H1 (cell line): Measurements from ENCODE around the gene TTC33. TPM values are rescaled to one million over a fixed set of nuclear protein-coding genes. Genes with fewer than 3 reads are reported as not detected.

Experiments used
- CTCF ChIA-PET: fragments of 300-600 bp; sonication (Branson Sonifier 250); formaldehyde crosslinking; loops from one replicate; lab custom pipeline; 2021; ENCODE audit not compliant: partially characterized antibody; lab: Charles Lee
- POLR2A ChIA-PET: fragments of 300-600 bp; sonication (Branson Sonifier 250); formaldehyde crosslinking; loops from one replicate; lab custom pipeline; 2021; ENCODE audit warnings: inconsistent platforms; ENCODE audit not compliant: partially characterized antibody; lab: Charles Lee
- DNase-seq, 2 experiments: peaks; one replicate each; pipeline versions ENCODE4 v3.0.0 to v3.0.0-alpha.2; 2010 to 2022; ENCODE audit warnings: low spot score in 2 of 2, low read depth in 1 of 2, mixed read lengths in 1 of 2
- FAIRE-seq: peaks from 2 replicates; lab custom pipeline; 2011; peaks lifted over from hg19 to GRCh38; lab: Jason Lieb, UNC
- H2AFZ ChIP-seq: 2 replicates; pipeline ENCODE4 v1.8.1; 2012; ENCODE audit warnings: low read length, inconsistent platforms
- H2AK5ac ChIP-seq: 2 replicates; pipeline ENCODE4 v1.6.1; 2013; ENCODE audit warnings: low read depth, low read length
- H2BK120ac ChIP-seq: replicated peaks from 2 replicates; pipeline ENCODE3; 2013; ENCODE audit warnings: low read depth, low read length, inconsistent platforms
- H2BK12ac ChIP-seq: 2 replicates; pipeline ENCODE4 v1.6.1; 2013; ENCODE audit warnings: low read depth, low read length
- H2BK15ac ChIP-seq: 2 replicates; pipeline ENCODE4 v1.6.1; 2013; ENCODE audit warnings: low read length
- H2BK20ac ChIP-seq: 2 replicates; pipeline ENCODE4 v1.6.1; 2013; ENCODE audit warnings: low read length
- H2BK5ac ChIP-seq: 2 replicates; pipeline ENCODE4 v1.6.1; 2013; ENCODE audit warnings: low read depth, low read length
- H3K14ac ChIP-seq: 2 replicates; pipeline ENCODE4 v1.6.1; 2013; ENCODE audit warnings: inconsistent platforms; ENCODE audit not compliant: insufficient read length
- H3K18ac ChIP-seq: 2 replicates; pipeline ENCODE4 v1.6.1; 2013; ENCODE audit warnings: low read length; ENCODE audit errors: extremely low read depth
- H3K23ac ChIP-seq: 2 replicates; pipeline ENCODE4 v1.6.1; 2013; ENCODE audit warnings: inconsistent platforms; ENCODE audit not compliant: insufficient read length
- H3K23me2 ChIP-seq: 2 replicates; pipeline ENCODE4 v1.6.1; 2013; ENCODE audit warnings: low read depth, low read length
- H3K27ac ChIP-seq: 2 replicates; pipeline ENCODE4 v1.6.1; 2011; ENCODE audit warnings: low read depth, low read length, inconsistent platforms
- H3K27me3 ChIP-seq, 4 experiments: replicated peaks in 1 of 4; 1 replicate in 1 of 4; 2 replicates in 3 of 4; pipeline versions ENCODE4 v1.6.1 to v1.8.1; 2011 to 2013; ENCODE audit warnings: low read length in 3 of 4, mild to moderate bottlenecking in 3 of 4, inconsistent platforms in 2 of 4, mixed read lengths in 2 of 4, moderate library complexity in 1 of 4; ENCODE audit not compliant: control insufficient read depth in 3 of 4, insufficient read depth in 3 of 4; ENCODE audit errors: extremely low read depth in 1 of 4
- H3K36me3 ChIP-seq, 4 experiments: 2 replicates each; pipeline versions ENCODE4 v1.6.1 to v1.8.1; 2011 to 2013; ENCODE audit warnings: mild to moderate bottlenecking in 4 of 4, low read length in 3 of 4, moderate library complexity in 2 of 4, control low read depth in 1 of 4, inconsistent platforms in 1 of 4; ENCODE audit not compliant: insufficient read depth in 4 of 4, control insufficient read depth in 2 of 4
- H3K4ac ChIP-seq: replicated peaks from 2 replicates; pipeline ENCODE3; 2013; ENCODE audit warnings: low read length, low read depth, mixed read lengths, inconsistent platforms; ENCODE audit not compliant: insufficient read length
- H3K4me1 ChIP-seq, 4 experiments: replicated peaks in 1 of 4; 1 replicate in 1 of 4; 2 replicates in 3 of 4; pipeline versions ENCODE4 v1.6.1 to v1.8.1; 2011 to 2013; ENCODE audit warnings: low read length in 3 of 4, inconsistent platforms in 2 of 4, mixed read lengths in 1 of 4; ENCODE audit not compliant: insufficient read depth in 4 of 4, control insufficient read depth in 3 of 4
- H3K4me2 ChIP-seq, 2 experiments: 2 replicates each; pipeline versions ENCODE4 v1.6.1 to v1.8.1; 2011 to 2013; ENCODE audit warnings: low read depth in 2 of 2, low read length in 2 of 2, control low read depth in 1 of 2, inconsistent platforms in 1 of 2, mild to moderate bottlenecking in 1 of 2; ENCODE audit not compliant: insufficient read depth in 1 of 2
- H3K4me3 ChIP-seq, 4 experiments: fragments of 200-600, 300-600 bp in 1 of 4; sonication (generic), shearing (Covaris generic), sonication (Bioruptor Twin) in 1 of 4; 2 replicates each; pipeline versions ENCODE4 v1.5.1 to v1.8.1; 2011 to 2016; ENCODE audit warnings: low read length in 4 of 4, low read depth in 3 of 4, control low read depth in 2 of 4, inconsistent platforms in 2 of 4, mild to moderate bottlenecking in 2 of 4, mixed read lengths in 1 of 4, moderate library complexity in 1 of 4; ENCODE audit not compliant: insufficient read depth in 2 of 4; ENCODE audit errors: extremely low read depth in 1 of 4
- H3K56ac ChIP-seq: replicated peaks from 2 replicates; pipeline ENCODE3; 2013; ENCODE audit warnings: low read depth, mild to moderate bottlenecking, mixed read lengths, low read length, inconsistent platforms; ENCODE audit not compliant: insufficient read length
- H3K79me1 ChIP-seq: 2 replicates; pipeline ENCODE4 v1.6.1; 2013; ENCODE audit warnings: low read depth, low read length, control low read depth
- H3K79me2 ChIP-seq, 2 experiments: 2 replicates each; pipeline versions ENCODE4 v1.6.1 to v1.8.1; 2012 to 2013; ENCODE audit warnings: low read length in 2 of 2, mild to moderate bottlenecking in 2 of 2, inconsistent platforms in 1 of 2; ENCODE audit not compliant: insufficient read depth in 2 of 2, control insufficient read depth in 1 of 2
- H3K9ac ChIP-seq, 4 experiments: replicated peaks in 1 of 4; 1 replicate in 1 of 4; 2 replicates in 3 of 4; pipeline versions ENCODE4 v1.6.1 to v1.8.1; 2011 to 2013; ENCODE audit warnings: low read depth in 3 of 4, low read length in 3 of 4, control low read depth in 2 of 4, mild to moderate bottlenecking in 2 of 4, moderate library complexity in 2 of 4, inconsistent platforms in 1 of 4; ENCODE audit errors: extremely low read depth in 1 of 4
- H3K9me3 ChIP-seq, 2 experiments: 2 replicates each; pipeline versions ENCODE4 v1.6.1 to v1.8.1; 2012 to 2013; ENCODE audit warnings: mild to moderate bottlenecking in 2 of 2, moderate library complexity in 2 of 2, control low read depth in 1 of 2, inconsistent platforms in 1 of 2, low read depth in 1 of 2, low read length in 1 of 2, mixed read lengths in 1 of 2; ENCODE audit not compliant: insufficient read depth in 2 of 2
- H4K20me1 ChIP-seq, 2 experiments: replicated peaks in 1 of 2; 2 replicates each; pipeline versions ENCODE3 to v1.8.1; 2011 to 2013; ENCODE audit warnings: inconsistent platforms in 2 of 2, low read length in 2 of 2, mild to moderate bottlenecking in 1 of 2; ENCODE audit not compliant: insufficient read depth in 2 of 2, control insufficient read depth in 1 of 2
- H4K5ac ChIP-seq: 2 replicates; pipeline ENCODE4 v1.6.1; 2013; ENCODE audit warnings: low read length, low read depth, mixed read lengths, inconsistent platforms; ENCODE audit not compliant: insufficient read length
- H4K8ac ChIP-seq: 2 replicates; pipeline ENCODE4 v1.8.0; 2013; ENCODE audit warnings: mild to moderate bottlenecking, moderate library complexity, low read length, inconsistent platforms; ENCODE audit not compliant: insufficient read depth; ENCODE audit errors: extremely low read depth
- H4K91ac ChIP-seq: replicated peaks from 2 replicates; pipeline ENCODE3; 2013; ENCODE audit warnings: low read length, mixed read lengths, inconsistent platforms; ENCODE audit not compliant: insufficient read length
- ATF2 ChIP-seq: IDR thresholded peaks from 2 replicates; pipeline ENCODE4 v1.6.1; 2012; ENCODE audit warnings: low read length, inconsistent platforms
- CBX5 ChIP-seq: fragments of 300-800, 300-1000 bp; sonication (generic); IDR thresholded peaks from 2 replicates; pipeline ENCODE4 v1.7.1; 2016; ENCODE audit warnings: antibody characterized with exemption, low read length, low read depth
- POLR2A ChIP-seq, 2 experiments: IDR thresholded peaks; 1 replicate in 1 of 2; 2 replicates in 1 of 2; pipeline ENCODE4 v1.6.1; 2011; ENCODE audit warnings: low read depth in 2 of 2, low read length in 2 of 2, mild to moderate bottlenecking in 2 of 2; ENCODE audit errors: control extremely low read depth in 1 of 2
- RAD21 ChIP-seq, 2 experiments: IDR thresholded peaks in 1 of 2; conservative IDR thresholded peaks in 1 of 2; 2 replicates each; pipeline ENCODE4 v1.6.1; 2011; ENCODE audit warnings: low read depth in 2 of 2, low read length in 2 of 2, improper control_type of control experiment in 1 of 2, inconsistent platforms in 1 of 2, mild to moderate bottlenecking in 1 of 2, moderate library complexity in 1 of 2
- WGBS, 2 experiments: shearing (Covaris generic) in 1 of 2; methylation state at CpG; one replicate each; pipeline versions ENCODE4 v1.1.6 to v1.1.7; 2013 to 2015; ENCODE audit warnings: low lambda C conversion rate in 2 of 2, mixed read lengths in 2 of 2, inconsistent platforms in 1 of 2, low coverage in 1 of 2, missing lambda C conversion rate in 1 of 2; ENCODE audit not compliant: insufficient replicate concordance in 2 of 2, insufficient coverage in 1 of 2, insufficient read length in 1 of 2; ENCODE audit errors: extremely low coverage in 1 of 2, missing lambda C conversion rate in 1 of 2; 5-methylcytosine and 5-hydroxymethylcytosine counted together
- polyA plus RNA-seq, 7 experiments: library from polyadenylated mRNA; depleted of rRNA in 3 of 7; stranded (reverse) in 5 of 7; unstranded in 2 of 7; fragments of >200 nt in 5 of 7; fragments of 200-250 nt in 2 of 7; gene quantifications; 1 replicate in 5 of 7; 2 replicates in 1 of 7; 4 replicates in 1 of 7; pipeline versions ENCODE4 v1.2.1 to v1.2.3, GENCODE V29; 2011 to 2013; ENCODE audit warnings: missing spikeins in 2 of 7, mixed read lengths in 2 of 7
- total RNA-seq: library from RNA; stranded (reverse); fragmentation: NEBNext Ultra II Directional; extraction: Animal tissue kit (Norgen Biotek cat#: 25700); gene quantifications from 2 replicates; pipeline ENCODE4 v1.2.1, GENCODE V29; 2021

Gene TTC33
- total and polyA plus RNA-seq, 2 of the 8 experiments (the other 6 are each of a cell fraction or from before 2014, with no cell fraction given): 1.2 to 12.6 TPM

DNA sequence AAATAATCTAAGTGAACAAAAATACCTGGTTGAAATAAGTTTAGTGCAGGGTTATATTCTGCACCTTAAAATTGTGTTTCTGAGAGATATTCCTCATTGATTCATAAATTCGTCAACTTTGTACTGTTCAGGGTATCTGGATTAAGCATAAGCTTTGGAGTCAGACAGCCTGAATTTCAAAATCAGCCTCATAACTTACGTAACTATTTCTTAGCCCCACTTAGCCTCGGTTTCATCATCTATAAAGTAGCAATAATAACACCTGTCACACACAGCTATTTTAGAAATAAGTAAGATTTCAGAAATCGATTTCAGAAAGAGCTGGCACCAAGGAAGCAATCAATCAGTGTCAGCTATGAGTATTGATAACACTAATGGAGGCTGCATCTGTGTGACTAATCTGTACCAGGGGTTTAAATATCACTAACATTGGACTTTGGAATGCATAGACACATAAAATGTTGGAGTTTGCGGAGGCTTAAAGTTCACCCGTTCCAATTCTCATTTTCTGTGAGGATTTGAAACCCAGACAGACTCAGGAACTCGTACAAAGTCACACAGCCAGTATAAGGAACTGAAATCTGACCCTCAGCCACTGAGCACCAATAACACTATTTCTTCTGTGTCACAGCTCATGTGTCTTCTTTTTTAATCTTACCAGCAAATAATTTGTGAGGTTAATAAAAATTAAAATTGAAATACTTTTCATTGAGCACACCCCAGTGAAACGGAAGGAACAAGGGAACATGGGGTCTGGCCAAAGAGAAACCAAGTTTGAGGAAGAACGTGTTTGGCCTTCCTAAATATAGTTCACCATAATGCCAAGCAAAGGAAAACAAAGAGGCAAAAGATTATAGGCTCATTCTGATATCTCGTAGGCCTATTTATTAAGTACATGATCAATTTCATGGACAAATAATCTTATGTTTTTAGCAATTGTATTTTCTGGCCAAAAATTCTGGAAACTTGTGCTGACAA is 270.5 kb downstream of the TTC33 start:
- no peak overlapping the region for H3K4ac ChIP-seq
- no peak overlapping the region for H4K5ac ChIP-seq
- no peaks in the 10 kb centered on the region for H3K4me1 ChIP-seq
- H3K36me3 ChIP-seq: no peaks in the 10 kb centered on the region
- TF ChIP-seq POLR2A (IDR thresholded peaks at IDR 0.05; ENCODE audit: control extremely low read depth in 1 of 2, low read depth in 2 of 2, low read length in 2 of 2) (no peak), RAD21 (IDR thresholded peaks at IDR 0.05 in 1 of 2, conservative IDR thresholded peaks at IDR 0.05 in 1 of 2; ENCODE audit: low read depth in 2 of 2, low read length in 2 of 2) (no peak), ATF2 (no peak), CBX5 (no peak)
- no peak for DNase-seq
- H2AFZ ChIP-seq: no peak overlapping the region
- no peak overlapping the region for H3K23ac ChIP-seq
- no peaks in the 10 kb centered on the region for H3K23me2 ChIP-seq
- H2AK5ac ChIP-seq: no peak overlapping the region
- no peaks in the 10 kb centered on the region for H3K9me3 ChIP-seq
- H4K8ac ChIP-seq: no peak overlapping the region
- no peak overlapping the region for H3K14ac ChIP-seq
- H2BK15ac ChIP-seq: no peak overlapping the region
- no peak overlapping the region for H3K4me3 ChIP-seq
- ChIA-PET POLR2A (no interaction called here), CTCF (interaction anchor here (1.1 to 1.2 kb wide), 2 partner anchors 10 to 25 kb away, joined by 3 to 4 read pairs; no protein-coding TSS in a partner anchor)
- no peak for FAIRE-seq
- WGBS, 2 experiments: 93% methylated on average over 10 of the region's 10 CpGs; no CpG with 5 or more reads in 1 of the 2 experiments
- no peak overlapping the region for H2BK5ac ChIP-seq
- H3K27ac ChIP-seq: no peak overlapping the region
- H3K56ac ChIP-seq: no peak overlapping the region
- H4K20me1 ChIP-seq: no peaks in the 10 kb centered on the region
- H3K4me2 ChIP-seq: no peak overlapping the region
- no peak overlapping the region for H3K9ac ChIP-seq
- H2BK120ac ChIP-seq: no peak overlapping the region
- no peak overlapping the region for H3K18ac ChIP-seq
- no peaks in the 10 kb centered on the region for H3K79me1 ChIP-seq
- H4K91ac ChIP-seq: no peak overlapping the region
- H2BK20ac ChIP-seq: no peak overlapping the region
- H3K79me2 ChIP-seq: no peaks in the 10 kb centered on the region
- H3K27me3 ChIP-seq: no peaks in the 10 kb centered on the region
- H2BK12ac ChIP-seq: no peak overlapping the region
